HG02870 (cell line): Measurements from ENCODE around the gene TPM4.
"Not testable (repeated sequence)": the region's sequence is repeated elsewhere in the genome, so short reads cannot be mapped to it uniquely, and the experiment has no call there.

Source experiments
- ATAC-seq: cut with Tn5 transposase; IDR thresholded peaks from one replicate; pipeline ENCODE4 v1.9.1; 2021; ENCODE audit warnings: mild to moderate bottlenecking, moderate library complexity; ENCODE audit not compliant: unreplicated experiment

TPM4 gene

DNA sequence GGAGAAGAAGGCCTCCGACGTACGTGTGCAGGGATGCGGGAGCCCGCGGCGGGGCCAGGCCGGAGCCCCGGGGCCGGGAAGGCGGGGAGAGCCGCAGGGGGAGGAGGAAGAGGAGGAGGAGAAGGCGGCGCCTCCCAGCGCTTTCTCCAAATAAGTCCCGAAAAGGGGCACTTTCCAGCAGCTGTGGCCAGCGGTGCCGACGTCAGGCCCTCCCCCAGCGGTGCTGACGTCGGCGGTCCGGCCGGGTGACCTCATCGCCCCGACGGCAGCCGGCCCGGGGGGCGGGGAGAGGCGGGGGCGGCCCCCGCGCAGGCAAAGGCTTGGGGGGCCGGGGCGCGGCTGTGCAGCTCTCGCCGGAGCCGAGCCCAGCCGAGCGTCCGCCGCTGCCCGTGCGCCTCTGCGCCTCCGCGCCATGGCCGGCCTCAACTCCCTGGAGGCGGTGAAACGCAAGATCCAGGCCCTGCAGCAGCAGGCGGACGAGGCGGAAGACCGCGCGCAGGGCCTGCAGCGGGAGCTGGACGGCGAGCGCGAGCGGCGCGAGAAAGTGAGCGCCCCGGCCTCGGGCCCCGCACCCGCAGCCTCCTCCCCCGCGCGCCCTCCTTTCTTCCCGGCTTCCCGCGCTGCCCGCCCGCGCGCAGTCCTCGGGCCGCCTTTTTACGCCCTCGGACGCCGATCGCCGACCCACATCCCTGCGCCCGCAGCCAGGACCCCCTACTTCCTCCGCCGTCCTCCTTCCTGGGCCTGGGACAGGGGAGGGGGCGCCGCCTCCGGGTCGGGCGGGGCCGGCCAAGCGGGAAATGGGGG, at the start of gene TPM4:
TSS of gene TPM4 (plus strand) at position 342 of the 804 bp plus-strand sequence. CDS start at position 413, 71 bp downstream.
- peak; percentile 52 for ATAC-seq

DNA sequence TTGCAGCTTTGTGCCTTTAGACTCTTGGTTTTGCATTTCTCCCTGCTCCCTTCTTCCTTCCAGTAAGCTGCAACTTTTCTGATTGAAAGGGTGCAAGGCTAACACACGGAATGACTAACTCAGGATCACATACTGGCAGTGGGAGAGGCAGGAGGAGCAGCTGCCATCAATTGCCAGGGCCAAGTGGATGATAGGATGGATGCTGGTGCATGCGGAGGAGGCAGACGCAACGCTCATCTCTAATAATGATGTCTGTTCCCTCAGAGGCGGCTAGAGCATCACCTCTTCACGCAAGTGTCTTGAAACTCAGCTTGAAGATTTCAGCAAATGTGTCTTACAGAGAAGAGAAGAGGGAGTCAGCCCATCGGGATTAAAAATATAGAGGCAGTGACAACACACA, 49.5 kb upstream of the TPM4 start:
- no peak for ATAC-seq

- no peak for ATAC-seq
These were observed 48.8 kb upstream of the TPM4 start for GRCh38 chr19:16027528-16027927.

GRCh38 chr19:16030155-16030554, 46.1 kb upstream of the TPM4 start:
- ATAC-seq: not testable (repeated sequence)

DNA sequence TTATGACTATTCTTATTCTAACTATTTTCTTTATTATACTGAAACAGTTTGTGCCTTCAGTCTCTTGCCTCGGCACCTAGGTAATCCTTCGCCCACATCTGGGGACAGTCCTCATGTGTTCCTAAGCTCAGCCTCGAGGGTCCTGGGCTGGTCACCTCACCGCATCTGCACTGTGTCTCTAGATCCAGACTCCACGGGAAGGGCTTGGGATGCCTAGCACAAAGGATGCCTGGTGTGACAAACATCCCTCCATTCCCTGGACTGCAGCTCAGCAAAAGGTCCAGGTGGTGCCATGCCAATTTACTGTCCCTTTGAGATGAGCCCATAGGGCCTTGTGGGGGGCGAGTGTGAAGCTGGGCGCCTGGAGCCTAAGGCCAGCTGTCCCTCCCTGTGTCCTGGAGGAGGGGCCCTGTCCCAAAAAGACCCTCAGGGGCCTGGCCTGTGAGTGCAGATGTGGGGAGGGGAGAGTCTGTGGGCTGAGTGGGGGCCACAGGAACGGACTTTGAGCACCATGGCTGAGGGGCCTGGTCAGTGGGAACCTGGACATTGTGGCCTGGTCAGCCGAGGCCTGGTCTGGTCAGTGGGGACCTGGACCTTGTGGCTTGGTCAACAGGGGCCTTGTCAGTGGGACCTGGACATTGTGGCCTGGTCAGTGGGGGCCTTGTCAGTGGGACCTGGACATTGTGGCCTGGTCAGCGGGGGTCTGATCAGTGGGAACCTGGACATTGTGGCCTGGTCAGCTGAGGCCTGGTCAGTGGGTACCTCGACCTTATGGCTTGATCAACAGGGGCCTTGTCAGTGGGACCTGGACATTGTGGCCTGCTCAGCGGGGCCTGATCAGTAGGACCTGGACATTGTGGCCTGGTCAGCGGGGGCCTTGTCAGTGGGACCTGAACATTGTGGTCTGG, 45.1 kb upstream of the TPM4 start:
- no peak for ATAC-seq

DNA sequence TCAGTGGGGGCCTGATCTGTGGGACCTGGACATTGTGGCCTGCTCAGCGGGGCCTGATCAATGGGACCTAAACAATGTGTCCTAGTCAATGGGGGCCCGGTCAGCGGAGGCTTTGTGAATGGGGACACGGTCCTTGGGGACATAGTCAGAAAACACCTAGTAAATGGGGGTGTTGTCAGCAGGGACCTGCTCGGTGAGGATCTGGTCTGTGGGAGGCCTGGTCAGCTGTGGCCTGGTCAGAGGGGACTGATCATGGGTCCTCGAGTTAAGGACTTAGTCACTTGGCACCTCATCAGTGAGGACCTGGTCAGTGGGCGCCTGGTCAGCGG, 44.5 kb upstream of the TPM4 start:
- ATAC-seq: no peak

DNA sequence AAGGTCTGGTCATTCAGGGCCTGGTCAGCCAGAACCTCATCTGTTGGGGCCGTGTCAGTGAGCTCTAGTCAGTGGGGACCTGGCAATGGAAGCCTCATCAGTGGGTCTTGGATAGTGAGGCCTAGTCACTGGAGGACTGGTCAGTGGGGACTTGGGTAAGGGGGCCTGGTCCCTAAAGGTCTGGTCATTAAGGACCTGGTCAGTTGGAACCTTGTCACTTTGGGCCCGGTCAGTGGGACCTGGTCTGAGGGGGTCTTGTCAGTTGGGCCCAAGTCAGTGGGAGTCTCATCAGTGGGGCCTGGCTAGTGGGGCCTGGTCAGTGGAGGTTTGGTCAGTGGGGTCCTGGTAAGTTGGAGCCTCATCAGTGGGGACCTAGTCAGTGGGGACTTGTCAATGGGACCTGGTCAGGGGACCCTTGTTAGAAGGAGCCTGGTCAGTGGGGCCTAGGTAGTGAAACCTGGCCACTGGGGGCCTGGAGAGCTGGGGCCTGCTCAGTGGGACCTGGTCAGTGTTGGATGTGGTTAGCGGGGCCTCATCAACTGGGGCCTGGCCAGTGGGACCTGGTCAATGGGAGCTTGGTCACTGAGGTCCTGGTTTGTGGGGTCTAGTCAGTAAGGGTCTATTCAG, 43.7 kb upstream of the TPM4 start:
- ATAC-seq: no peak

- ATAC-seq: no peak
These were observed 43.2 kb upstream of the TPM4 start for GRCh38 chr19:16033136-16033530.

GRCh38 chr19:16033721-16034120, 42.6 kb upstream of the TPM4 start:
- no peak for ATAC-seq

GRCh38 chr19:16034180-16034579, 42.1 kb upstream of the TPM4 start:
- ATAC-seq: no peak

GRCh38 chr19:16034958-16035560, 41.2 kb upstream of the TPM4 start:
- no peak for ATAC-seq

GRCh38 chr19:16035601-16036297, 40.5 kb upstream of the TPM4 start:
- ATAC-seq: no peak

DNA sequence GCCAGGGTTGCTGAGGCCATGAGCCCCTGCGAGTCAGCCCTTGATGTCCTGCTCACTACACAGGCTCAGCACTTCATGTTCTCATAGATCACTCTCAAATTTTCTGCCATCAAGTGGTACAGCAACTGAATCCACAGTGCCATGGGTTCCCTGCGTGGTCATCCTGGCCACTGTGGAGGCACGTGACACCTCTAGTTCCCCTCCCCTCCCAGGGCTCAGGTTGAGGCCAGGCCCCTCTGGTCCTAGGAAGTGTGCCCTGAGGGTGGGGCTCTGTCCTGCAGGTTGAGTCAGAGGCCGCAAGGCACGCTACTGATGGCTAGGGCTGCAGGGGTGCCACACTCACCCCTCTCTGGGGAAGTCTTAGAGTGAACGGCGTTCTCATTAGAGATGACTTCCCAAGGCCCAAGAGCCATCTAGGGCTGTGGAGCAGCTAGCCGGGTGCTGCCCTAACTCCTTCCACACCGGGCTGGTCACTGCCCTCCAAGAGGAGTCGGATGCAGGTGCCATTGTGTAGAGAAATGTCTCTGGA, 39.8 kb upstream of the TPM4 start:
- no peak for ATAC-seq

- no peak for ATAC-seq
These were observed 39.4 kb upstream of the TPM4 start for GRCh38 chr19:16036941-16037340.

DNA sequence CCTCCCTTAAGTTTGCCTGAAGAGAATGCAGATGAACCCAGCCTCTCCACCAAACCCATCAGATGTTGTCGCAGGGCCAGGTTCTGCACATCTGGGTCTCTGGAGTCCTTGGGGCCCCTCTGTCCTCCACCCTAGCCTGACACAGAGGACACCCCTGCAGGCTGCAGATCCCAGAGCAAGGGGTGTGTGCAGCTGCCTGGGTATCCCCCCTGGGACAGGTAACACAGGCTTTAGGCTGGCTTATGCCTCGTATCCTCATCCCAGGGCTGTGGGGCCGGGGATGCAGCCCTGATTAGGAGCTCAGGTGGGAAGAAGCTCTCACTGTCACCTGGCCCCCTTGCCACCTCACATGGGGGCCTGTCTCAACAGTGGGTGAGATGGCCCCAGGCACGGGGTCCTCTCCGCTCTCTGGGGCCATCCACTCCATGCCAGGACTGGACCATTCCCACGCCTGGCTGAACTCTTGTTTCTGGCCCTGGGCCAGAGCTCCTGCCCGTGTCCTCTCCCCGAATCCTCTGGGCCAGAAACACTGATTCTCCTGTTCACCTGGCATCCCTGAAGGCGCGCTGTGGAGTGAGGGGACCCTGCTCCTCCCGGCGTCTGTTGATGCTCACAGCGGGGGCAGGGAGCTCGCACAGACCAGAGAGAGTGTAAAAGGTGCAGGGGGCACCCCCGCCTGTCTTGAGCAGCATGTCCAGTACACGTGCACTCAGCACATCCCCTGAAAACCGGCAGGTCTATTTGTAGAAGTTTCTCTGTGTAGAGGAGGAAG, 38.7 kb upstream of the TPM4 start:
- no peak for ATAC-seq

DNA sequence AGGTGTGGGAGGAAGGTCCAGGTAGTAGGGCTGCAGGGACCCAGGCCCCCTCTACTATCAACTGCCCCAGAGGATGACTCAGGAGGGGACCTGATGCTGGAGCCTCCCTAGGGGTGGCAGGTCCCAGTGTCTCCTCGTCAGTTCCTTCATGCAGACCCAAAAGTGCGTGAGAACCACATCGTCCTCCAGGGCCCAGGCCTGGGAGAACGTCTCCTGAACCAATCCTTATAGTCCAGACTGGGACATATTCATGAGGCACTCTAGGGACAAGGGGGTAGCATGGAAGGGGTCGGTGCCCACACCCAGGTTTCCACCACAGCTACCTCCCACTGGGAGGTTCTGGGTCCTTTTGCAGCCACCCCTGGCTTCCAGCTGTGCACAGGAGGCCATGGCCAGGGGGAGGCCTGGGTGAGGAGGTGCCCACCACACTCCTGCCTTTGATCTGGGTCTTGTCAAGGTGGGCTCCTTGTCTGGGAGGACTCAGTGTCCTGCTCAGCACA, 38.0 kb upstream of the TPM4 start:
- no peak for ATAC-seq

- no peak for ATAC-seq
These were observed 37.2 kb upstream of the TPM4 start for GRCh38 chr19:16039081-16039480.

DNA sequence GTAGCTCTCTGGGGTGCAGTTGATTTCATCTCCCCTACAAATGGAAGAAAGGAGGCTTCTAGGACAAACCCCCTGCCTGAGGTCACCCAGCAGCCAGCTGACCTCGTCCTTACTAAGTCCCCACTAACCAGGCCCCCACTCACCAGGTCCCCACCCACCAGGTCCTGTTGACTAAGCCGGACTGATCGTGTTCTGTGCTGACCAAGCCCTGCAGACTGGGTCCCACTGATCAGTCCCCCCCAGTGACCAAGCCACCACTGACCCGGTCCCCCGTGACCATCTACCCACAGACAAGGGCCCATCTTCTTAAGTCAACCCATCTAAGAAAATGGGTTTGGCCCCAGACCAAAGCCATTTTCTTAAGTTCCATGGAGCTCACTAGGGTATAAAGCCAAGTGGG, 36.8 kb upstream of the TPM4 start:
- no peak for ATAC-seq

GRCh38 chr19:16040642-16041041, 35.7 kb upstream of the TPM4 start:
- no peak for ATAC-seq
